SK-N-DZ (cell line): ENCODE results near the gene CRKL.

ENCODE experiments used
- DNase-seq: peaks from one replicate; pipeline ENCODE4 v3.0.0-alpha.2; 2015; ENCODE audit warnings: low spot score

Gene CRKL

GRCh38 chr22:20951151-20951931 is 34.1 kb downstream of the CRKL start:
- DNase-seq = no peak

- no peak for DNase-seq
These were observed 34.7 kb downstream of the CRKL start for GRCh38 chr22:20951932-20952380.

- DNase-seq = no peak
These were observed 35.5 kb downstream of the CRKL start for GRCh38 chr22:20952544-20953341.

GRCh38 chr22:20953342-20953608 is 36.1 kb downstream of the CRKL start:
- no peak for DNase-seq

- DNase-seq = no peak
These were observed 36.7 kb downstream of the CRKL start for GRCh38 chr22:20953668-20954500.

GRCh38 chr22:20955548-20955947 is 38.3 kb downstream of the CRKL start:
- no peak for DNase-seq

- no peak for DNase-seq
These were observed 39.3 kb downstream of the CRKL start for GRCh38 chr22:20956258-20957101.

GRCh38 chr22:20957102-20957682 is 40.0 kb downstream of the CRKL start:
- no peak for DNase-seq

GRCh38 chr22:20957683-20958431 is 40.6 kb downstream of the CRKL start:
- DNase-seq = no peak

GRCh38 chr22:20959578-20960461 is 42.6 kb downstream of the CRKL start:
- no peak for DNase-seq

- no peak for DNase-seq
These were observed 43.4 kb downstream of the CRKL start for GRCh38 chr22:20960609-20961008.

GRCh38 chr22:20962491-20962945 is 45.3 kb downstream of the CRKL start:
- DNase-seq = no peak

GRCh38 chr22:20963201-20964052 is 46.2 kb downstream of the CRKL start:
- no peak for DNase-seq

- DNase-seq = no peak
These were observed 47.0 kb downstream of the CRKL start for GRCh38 chr22:20964090-20964798.

GRCh38 chr22:20964799-20965103 is 47.5 kb downstream of the CRKL start:
- no peak for DNase-seq

GRCh38 chr22:20965104-20965887 is 48.1 kb downstream of the CRKL start:
- DNase-seq = no peak
